Gastrocnemius medialis (tissue), 4 donors: Measurements from ENCODE around the gene RALY.
A peak's percentile ranks its signal among the peaks of the same experiment; 100 is the strongest.

Source experiments
- POLR2A ChIP-seq, 2 donors: fragments of 450-650 bp; IDR thresholded peaks; one replicate each; pipeline ENCODE4 v1.6.1; 2017; ENCODE audit warnings: antibody characterized with exemption in 2 of 2, mild to moderate bottlenecking in 2 of 2, moderate library complexity in 2 of 2
- TF ChIP-seq, protein P1 (sequence below), 5 experiments: fragments of 450-650 bp in 3 of 5; fragments of 200-600 bp in 2 of 5; sonication (generic) in 2 of 5; IDR thresholded peaks in 4 of 5; conservative IDR thresholded peaks in 1 of 5; 1 replicate in 4 of 5; 2 replicates in 1 of 5; pipeline ENCODE4 v1.5.1; 2016 to 2019; ENCODE audit warnings: antibody characterized with exemption in 5 of 5, mild to moderate bottlenecking in 3 of 5, moderate library complexity in 3 of 5

DNA sequence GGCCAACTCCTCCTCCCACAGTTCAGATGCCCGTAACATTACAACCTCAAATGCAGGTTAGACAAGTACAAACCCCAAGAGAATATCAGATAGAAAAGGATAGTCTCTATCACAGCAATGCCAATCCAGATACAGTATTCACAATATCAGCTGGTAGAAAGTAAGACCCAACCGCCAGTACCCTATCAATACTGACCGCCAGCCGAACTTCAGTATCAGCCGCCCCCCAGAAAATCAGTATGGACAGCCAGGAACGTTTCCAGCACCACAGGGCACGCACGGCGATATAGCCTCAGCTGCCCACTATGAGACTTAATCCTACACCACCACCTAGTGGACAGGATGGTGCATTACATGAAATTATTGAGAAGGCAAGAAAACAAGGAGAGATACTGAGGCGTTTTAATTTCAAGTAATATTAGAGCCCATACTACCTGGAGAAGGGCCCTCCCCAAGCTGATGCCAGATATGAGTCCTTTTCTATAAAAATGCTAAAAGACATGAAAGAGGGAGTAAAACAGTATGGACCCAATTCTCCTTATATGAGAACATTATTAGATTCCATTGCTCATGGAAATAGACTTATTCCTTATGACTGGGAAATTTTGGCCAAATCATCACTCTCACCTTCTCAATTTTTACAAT lies 135.9 kb downstream of the RALY start:
- TF ChIP-seq, protein P1, sequence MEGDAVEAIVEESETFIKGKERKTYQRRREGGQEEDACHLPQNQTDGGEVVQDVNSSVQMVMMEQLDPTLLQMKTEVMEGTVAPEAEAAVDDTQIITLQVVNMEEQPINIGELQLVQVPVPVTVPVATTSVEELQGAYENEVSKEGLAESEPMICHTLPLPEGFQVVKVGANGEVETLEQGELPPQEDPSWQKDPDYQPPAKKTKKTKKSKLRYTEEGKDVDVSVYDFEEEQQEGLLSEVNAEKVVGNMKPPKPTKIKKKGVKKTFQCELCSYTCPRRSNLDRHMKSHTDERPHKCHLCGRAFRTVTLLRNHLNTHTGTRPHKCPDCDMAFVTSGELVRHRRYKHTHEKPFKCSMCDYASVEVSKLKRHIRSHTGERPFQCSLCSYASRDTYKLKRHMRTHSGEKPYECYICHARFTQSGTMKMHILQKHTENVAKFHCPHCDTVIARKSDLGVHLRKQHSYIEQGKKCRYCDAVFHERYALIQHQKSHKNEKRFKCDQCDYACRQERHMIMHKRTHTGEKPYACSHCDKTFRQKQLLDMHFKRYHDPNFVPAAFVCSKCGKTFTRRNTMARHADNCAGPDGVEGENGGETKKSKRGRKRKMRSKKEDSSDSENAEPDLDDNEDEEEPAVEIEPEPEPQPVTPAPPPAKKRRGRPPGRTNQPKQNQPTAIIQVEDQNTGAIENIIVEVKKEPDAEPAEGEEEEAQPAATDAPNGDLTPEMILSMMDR (IDR thresholded peaks at IDR 0.05 in 4 of 5, conservative IDR thresholded peaks at IDR 0.05 in 1 of 5) = peak; percentile 81 to 87 (median 85)
- no peak for TF ChIP-seq POLR2A (IDR thresholded peaks at IDR 0.05)
